Measurements from ENCODE around the gene MTX1.

GRCh38 chr1:155175927-155176371 lies 32.5 kb upstream of the MTX1 start:
- TF ChIP-seq HDAC2 (IDR thresholded peaks at IDR 0.05) (no peak), HOXA7 (CRISPR knock-in tag; IDR thresholded peaks at IDR 0.05) (no peak), RNF2 (IDR thresholded peaks at IDR 0.05; ENCODE audit: borderline replicate concordance, low read depth) (no peak), CTCF (IDR thresholded peaks at IDR 0.05) (no peak), EHMT2 (IDR thresholded peaks at IDR 0.05; ENCODE audit: low read depth) (no peak), MYC (IDR thresholded peaks at IDR 0.05; ENCODE audit: borderline replicate concordance, low read length) (no peak), ZSCAN20 (CRISPR knock-in tag; IDR thresholded peaks at IDR 0.05) (no peak), FOSL2 (IDR thresholded peaks at IDR 0.05) (no peak), FOSL2 (CRISPR knock-in tag; IDR thresholded peaks at IDR 0.05) (no peak), POLR2A (IDR thresholded peaks at IDR 0.05; ENCODE audit: low read length) (no peak)
